DND-41 (cell line): ENCODE measurements around the gene TBCA.

Experiments
- CTCF ChIP-seq: IDR thresholded peaks from 2 replicates; pipeline ENCODE4 v1.5.1; 2012; ENCODE audit warnings: borderline replicate concordance, low read length, moderate library complexity, mild to moderate bottlenecking; ENCODE audit not compliant: poor library complexity, severe bottlenecking; ENCODE audit errors: extremely low read depth
- EZH2 ChIP-seq: IDR thresholded peaks from 3 replicates; pipeline ENCODE4 v1.6.1; 2012; ENCODE audit warnings: borderline replicate concordance, low read depth, mild to moderate bottlenecking, moderate library complexity, low read length, inconsistent platforms; ENCODE audit not compliant: severe bottlenecking

GRCh38 chr5:77791356-77791755, 15.2 kb upstream of the TBCA start:
- TF ChIP-seq CTCF (no peak), EZH2 (no peak)
